GM18520 (cell line): ENCODE results near the gene GPR137C.

Experiments
- ATAC-seq: cut with Tn5 transposase; IDR thresholded peaks from one replicate; pipeline ENCODE4 v1.9.1; 2021; ENCODE audit not compliant: unreplicated experiment

The GPR137C gene

DNA sequence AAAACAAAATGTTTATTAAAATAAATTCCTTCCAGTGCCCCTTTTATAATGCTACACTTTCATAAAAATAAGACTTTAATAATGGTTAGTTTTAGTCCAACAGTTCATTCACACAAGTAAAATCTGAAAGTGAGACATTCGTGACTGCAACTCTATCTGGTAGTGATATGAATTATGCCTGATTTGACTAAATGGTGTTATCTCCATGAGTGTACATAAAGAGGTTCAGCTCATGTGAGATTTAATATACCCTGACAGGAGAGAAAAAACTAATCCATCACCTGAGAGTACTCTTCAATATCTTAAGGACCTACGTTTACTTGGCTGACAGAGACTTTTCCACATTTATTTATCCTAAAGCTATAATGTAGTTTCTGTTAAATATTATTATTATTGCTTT is 108.7 kb downstream of the GPR137C start:
- ATAC-seq = no peak

GRCh38 chr14:52663850-52664249 is 111.2 kb downstream of the GPR137C start:
- no peak for ATAC-seq

DNA sequence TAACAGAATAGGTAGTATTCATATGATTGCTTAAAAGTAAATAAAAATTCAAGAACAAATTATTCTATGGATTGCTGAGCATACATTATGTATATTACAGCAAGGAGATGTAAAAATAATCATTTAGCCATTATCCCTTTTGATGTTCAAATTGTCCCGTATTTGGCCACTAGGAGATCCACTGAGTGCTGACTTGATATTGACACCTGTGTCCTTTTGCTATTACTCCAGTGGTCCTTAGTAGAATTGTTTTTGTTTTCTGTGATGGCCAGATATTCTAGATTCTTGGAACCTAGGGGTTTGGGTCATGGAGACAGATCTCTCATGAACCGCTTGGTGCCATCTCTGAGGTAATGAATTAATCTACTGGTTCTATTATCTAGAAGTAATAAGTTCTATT is 126.0 kb downstream of the GPR137C start:
- ATAC-seq = no peak

DNA sequence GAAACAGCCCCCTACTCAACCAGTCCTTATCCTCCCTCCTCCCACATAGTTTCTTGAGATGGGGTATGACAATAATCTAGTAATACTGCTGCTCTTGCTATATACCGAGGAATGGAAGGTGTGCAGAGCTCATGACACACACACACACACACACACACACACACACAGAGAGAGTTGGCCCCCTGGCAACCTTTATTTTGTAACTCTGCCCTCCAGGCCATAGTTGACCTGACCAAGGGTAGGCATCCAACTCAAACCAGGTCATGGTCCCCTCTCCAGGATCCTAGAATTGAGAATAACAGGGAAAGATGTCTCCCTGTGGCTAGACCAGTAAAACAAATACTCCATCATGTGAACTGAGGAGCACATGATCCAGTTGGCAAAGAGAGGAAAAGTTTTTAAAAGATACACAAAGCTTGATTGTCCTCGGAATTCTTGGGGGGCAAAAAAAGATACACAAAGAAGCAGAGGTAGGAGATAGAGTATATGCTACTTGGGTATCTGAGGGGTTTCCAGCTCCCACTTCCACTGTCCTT is 131.4 kb downstream of the GPR137C start:
- ATAC-seq = no peak

GRCh38 chr14:52686176-52686575 is 133.5 kb downstream of the GPR137C start:
- no peak for ATAC-seq
